ENCODE results near the gene DCAF11.

Gene DCAF11

DNA sequence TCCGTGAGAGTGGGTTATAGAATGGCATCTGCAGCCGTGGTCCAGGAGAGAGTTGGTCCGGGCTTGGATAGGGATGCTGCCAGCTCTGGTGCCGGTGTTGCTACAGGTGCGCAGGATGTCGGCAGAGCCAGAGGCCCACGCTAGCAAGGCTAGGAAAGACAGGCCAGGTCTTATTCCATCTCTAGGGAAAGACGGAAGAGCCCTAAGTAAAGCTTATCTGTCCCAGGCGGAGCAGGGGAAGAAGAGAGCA lies 20.9 kb downstream of the DCAF11 start:
- no peak; the same call in 1 of the 3 replicates for ATAC-seq
- TF ChIP-seq ZFP3 (CRISPR knock-in tag; IDR thresholded peaks at IDR 0.05) (no peak), GLIS3 (CRISPR knock-in tag; IDR thresholded peaks at IDR 0.05) (no peak), SNAI2 (CRISPR knock-in tag; IDR thresholded peaks at IDR 0.05) (0 out of 2 replicates have a peak, but pooled peaks have one; percentile 28)

DNA sequence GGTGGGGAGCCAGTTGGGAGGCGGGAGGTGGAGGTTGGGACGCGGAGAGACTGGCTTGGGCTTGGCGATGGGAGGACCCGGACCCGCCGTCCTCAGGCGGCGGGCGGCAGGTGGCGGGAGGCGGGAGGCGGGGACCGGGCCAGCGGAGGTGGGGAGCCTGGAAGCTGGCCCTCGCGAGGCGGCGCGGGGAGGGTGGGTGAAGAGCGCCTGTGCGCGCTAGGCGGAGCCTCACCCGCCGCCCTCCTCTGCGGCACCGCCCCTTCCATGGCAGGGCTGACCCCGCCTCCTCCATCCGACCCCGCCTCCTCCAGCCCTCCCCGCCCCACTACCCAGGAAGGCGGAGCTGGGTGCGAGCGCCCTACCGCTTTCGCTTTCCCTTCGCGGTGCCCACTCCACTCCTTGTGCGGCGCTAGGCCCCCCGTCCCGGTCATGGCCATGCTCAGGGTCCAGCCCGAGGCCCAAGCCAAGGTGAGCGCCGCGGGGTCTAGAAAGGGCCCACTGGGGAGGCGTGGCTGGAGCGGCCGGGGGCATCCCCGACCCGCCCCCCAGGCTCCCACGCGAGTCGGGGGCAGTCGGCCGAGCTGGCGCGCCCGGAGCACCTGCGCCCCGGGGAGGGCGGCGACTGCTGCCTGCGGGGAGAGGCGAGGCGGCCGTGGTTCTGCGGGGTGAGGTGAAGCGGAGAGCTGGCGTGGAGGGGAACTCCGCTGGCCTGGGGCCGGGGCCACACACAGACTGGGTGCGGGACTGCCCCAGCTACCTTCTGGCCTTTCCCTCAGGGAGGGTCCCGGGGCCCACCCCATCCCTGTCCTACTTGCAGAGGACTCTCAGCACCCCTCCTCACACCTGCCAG lies 21.5 kb downstream of the DCAF11 start, which contains the start of gene PSME1:
TSS of gene PSME1 (plus strand) at position 361 of the 850 bp plus-strand sequence. CDS start at position 430, 69 bp downstream.
- TF ChIP-seq ZNF565 (CRISPR knock-in tag; conservative IDR thresholded peaks at IDR 0.05; ENCODE audit: low read depth), result no peak
- no peak for TF ChIP-seq GLIS3 (CRISPR knock-in tag; IDR thresholded peaks at IDR 0.05)
- TF ChIP-seq TCF4 (CRISPR knock-in tag; IDR thresholded peaks at IDR 0.05; ENCODE audit: borderline replicate concordance), result no peak
- TF ChIP-seq, protein P1, sequence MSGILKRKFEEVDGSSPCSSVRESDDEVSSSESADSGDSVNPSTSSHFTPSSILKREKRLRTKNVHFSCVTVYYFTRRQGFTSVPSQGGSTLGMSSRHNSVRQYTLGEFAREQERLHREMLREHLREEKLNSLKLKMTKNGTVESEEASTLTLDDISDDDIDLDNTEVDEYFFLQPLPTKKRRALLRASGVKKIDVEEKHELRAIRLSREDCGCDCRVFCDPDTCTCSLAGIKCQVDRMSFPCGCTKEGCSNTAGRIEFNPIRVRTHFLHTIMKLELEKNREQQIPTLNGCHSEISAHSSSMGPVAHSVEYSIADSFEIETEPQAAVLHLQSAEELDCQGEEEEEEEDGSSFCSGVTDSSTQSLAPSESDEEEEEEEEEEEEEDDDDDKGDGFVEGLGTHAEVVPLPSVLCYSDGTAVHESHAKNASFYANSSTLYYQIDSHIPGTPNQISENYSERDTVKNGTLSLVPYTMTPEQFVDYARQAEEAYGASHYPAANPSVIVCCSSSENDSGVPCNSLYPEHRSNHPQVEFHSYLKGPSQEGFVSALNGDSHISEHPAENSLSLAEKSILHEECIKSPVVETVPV (CRISPR knock-in tag; IDR thresholded peaks at IDR 0.05), result no peak
- no peak for TF ChIP-seq ZNF70 (CRISPR knock-in tag; IDR thresholded peaks at IDR 0.05)
- no peak for TF ChIP-seq PPARA (CRISPR knock-in tag; IDR thresholded peaks at IDR 0.05; ENCODE audit: borderline replicate concordance)
- no peak for TF ChIP-seq ARNTL (CRISPR knock-in tag; IDR thresholded peaks at IDR 0.05; ENCODE audit: borderline replicate concordance, low read depth)
- TF ChIP-seq, protein P2, sequence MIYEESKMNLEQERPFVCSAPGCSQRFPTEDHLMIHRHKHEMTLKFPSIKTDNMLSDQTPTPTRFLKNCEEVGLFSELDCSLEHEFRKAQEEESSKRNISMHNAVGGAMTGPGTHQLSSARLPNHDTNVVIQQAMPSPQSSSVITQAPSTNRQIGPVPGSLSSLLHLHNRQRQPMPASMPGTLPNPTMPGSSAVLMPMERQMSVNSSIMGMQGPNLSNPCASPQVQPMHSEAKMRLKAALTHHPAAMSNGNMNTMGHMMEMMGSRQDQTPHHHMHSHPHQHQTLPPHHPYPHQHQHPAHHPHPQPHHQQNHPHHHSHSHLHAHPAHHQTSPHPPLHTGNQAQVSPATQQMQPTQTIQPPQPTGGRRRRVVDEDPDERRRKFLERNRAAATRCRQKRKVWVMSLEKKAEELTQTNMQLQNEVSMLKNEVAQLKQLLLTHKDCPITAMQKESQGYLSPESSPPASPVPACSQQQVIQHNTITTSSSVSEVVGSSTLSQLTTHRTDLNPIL (CRISPR knock-in tag; IDR thresholded peaks at IDR 0.05; ENCODE audit: low read depth), result no peak
- TF ChIP-seq, protein P3, sequence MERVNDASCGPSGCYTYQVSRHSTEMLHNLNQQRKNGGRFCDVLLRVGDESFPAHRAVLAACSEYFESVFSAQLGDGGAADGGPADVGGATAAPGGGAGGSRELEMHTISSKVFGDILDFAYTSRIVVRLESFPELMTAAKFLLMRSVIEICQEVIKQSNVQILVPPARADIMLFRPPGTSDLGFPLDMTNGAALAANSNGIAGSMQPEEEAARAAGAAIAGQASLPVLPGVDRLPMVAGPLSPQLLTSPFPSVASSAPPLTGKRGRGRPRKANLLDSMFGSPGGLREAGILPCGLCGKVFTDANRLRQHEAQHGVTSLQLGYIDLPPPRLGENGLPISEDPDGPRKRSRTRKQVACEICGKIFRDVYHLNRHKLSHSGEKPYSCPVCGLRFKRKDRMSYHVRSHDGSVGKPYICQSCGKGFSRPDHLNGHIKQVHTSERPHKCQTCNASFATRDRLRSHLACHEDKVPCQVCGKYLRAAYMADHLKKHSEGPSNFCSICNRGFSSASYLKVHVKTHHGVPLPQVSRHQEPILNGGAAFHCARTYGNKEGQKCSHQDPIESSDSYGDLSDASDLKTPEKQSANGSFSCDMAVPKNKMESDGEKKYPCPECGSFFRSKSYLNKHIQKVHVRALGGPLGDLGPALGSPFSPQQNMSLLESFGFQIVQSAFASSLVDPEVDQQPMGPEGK (CRISPR knock-in tag; IDR thresholded peaks at IDR 0.05; ENCODE audit: borderline replicate concordance), result no peak
- TF ChIP-seq ZFP3 (CRISPR knock-in tag; IDR thresholded peaks at IDR 0.05), result no peak
- no peak for TF ChIP-seq OSR1 (CRISPR knock-in tag; IDR thresholded peaks at IDR 0.05)
- TF ChIP-seq CSDC2 (CRISPR knock-in tag; IDR thresholded peaks at IDR 0.05), result no peak
- peak; percentile 93 for ATAC-seq

DNA sequence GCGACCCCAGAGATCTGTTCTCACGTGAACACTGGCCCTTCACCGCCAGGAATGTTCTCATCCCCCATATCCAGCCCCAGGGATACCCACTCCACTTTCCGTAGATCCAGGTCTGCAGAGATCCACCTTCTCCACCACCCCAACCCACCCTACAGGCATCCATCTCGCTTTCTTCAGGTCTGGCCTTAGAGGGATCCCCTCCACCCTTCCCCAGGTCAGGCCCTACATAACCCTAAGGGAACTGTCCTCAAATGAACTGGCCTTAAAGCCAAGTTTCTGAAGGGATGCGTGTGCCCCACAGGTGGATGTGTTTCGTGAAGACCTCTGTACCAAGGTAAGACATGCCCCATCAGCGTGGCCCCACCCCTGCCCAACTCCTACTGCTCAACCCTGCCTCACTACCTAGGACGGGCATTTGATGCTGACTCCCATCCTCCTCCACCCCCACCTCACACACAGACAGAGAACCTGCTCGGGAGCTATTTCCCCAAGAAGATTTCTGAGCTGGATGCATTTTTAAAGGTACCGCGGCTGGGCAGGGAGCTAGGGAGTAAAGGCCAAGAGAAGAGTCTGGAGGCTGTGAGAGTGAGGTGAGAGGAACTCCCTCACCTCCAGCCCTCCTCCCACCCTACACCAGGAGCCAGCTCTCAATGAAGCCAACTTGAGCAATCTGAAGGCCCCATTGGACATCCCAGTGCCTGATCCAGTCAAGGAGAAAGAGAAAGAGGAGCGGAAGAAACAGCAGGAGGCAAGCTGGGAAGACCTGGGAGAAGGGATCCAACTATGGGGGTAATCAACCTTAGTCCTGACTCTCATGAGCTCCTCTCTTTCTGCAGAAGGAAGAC lies 22.3 kb downstream of the DCAF11 start:
- no peak for ATAC-seq
- TF ChIP-seq CSDC2 (CRISPR knock-in tag; IDR thresholded peaks at IDR 0.05) (no peak), BACH2 (CRISPR knock-in tag; IDR thresholded peaks at IDR 0.05; ENCODE audit: borderline replicate concordance) (no peak), RARB (CRISPR knock-in tag; IDR thresholded peaks at IDR 0.05) (no peak), ZFP3 (CRISPR knock-in tag; IDR thresholded peaks at IDR 0.05) (no peak)
- TF ChIP-seq, protein P4, sequence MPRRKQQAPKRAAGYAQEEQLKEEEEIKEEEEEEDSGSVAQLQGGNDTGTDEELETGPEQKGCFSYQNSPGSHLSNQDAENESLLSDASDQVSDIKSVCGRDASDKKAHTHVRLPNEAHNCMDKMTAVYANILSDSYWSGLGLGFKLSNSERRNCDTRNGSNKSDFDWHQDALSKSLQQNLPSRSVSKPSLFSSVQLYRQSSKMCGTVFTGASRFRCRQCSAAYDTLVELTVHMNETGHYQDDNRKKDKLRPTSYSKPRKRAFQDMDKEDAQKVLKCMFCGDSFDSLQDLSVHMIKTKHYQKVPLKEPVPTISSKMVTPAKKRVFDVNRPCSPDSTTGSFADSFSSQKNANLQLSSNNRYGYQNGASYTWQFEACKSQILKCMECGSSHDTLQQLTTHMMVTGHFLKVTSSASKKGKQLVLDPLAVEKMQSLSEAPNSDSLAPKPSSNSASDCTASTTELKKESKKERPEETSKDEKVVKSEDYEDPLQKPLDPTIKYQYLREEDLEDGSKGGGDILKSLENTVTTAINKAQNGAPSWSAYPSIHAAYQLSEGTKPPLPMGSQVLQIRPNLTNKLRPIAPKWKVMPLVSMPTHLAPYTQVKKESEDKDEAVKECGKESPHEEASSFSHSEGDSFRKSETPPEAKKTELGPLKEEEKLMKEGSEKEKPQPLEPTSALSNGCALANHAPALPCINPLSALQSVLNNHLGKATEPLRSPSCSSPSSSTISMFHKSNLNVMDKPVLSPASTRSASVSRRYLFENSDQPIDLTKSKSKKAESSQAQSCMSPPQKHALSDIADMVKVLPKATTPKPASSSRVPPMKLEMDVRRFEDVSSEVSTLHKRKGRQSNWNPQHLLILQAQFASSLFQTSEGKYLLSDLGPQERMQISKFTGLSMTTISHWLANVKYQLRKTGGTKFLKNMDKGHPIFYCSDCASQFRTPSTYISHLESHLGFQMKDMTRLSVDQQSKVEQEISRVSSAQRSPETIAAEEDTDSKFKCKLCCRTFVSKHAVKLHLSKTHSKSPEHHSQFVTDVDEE (CRISPR knock-in tag; IDR thresholded peaks at IDR 0.05), result no peak

DNA sequence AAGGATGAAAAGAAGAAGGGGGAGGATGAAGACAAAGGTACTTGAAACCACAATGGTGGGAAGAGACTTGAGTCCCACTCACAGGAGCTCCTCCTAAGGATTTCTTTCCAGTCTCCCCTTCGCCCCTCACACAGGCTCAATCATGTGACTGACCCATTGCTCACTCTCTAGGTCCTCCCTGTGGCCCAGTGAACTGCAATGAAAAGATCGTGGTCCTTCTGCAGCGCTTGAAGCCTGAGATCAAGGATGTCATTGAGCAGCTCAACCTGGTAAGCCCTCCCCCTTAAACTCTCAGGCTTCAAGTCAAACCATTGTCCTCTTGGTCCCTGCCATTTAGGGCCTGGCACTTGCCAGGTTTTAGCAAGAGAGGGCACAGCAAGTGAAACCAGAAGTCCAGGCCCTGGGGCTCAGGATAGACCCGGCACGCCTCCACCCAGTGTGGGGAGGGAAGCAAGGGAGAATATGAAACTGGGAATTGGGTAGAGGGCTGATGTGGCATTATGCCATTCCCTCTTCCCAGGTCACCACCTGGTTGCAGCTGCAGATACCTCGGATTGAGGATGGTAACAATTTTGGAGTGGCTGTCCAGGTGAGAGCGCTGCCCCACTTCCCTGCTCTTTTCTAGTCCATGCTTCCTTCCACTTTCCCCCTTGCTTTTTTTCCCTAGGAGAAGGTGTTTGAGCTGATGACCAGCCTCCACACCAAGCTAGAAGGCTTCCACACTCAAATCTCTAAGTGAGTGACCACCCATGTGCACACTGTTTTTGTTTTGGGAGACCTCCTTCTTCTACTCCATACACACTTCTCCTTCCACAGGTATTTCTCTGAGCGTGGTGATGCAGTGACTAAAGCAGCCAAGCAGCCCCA lies 23.2 kb downstream of the DCAF11 start:
- ATAC-seq, result no peak
- TF ChIP-seq, protein P1 (CRISPR knock-in tag; IDR thresholded peaks at IDR 0.05), result no peak
